Fibroblast of villous mesenchyme (primary cell): ENCODE data around the gene CHPF. TPM values are rescaled to one million over a fixed set of nuclear protein-coding genes. Genes with fewer than 3 reads are reported as not detected.

Experiments
- DNase-seq: peaks from one replicate; pipeline ENCODE4 v3.0.0-alpha.2; 2010; ENCODE audit warnings: low read depth
- H3K4me3 ChIP-seq: 2 replicates; pipeline ENCODE4 v1.5.1; 2011; ENCODE audit warnings: low read depth, mild to moderate bottlenecking, low read length
- total RNA-seq: library from RNA; depleted of rRNA; stranded (reverse); fragments of >200 nt; gene quantifications from 2 replicates; pipeline ENCODE4 v1.2.3, GENCODE V29; 2012
- TF ChIP-seq, protein P1 (sequence below): IDR thresholded peaks from 2 replicates; pipeline ENCODE4 v1.5.1; 2012; ENCODE audit warnings: low read depth, mild to moderate bottlenecking, low read length; ENCODE audit not compliant: insufficient read depth

CHPF gene
- total RNA-seq, 1 donor = 201 TPM

DNA sequence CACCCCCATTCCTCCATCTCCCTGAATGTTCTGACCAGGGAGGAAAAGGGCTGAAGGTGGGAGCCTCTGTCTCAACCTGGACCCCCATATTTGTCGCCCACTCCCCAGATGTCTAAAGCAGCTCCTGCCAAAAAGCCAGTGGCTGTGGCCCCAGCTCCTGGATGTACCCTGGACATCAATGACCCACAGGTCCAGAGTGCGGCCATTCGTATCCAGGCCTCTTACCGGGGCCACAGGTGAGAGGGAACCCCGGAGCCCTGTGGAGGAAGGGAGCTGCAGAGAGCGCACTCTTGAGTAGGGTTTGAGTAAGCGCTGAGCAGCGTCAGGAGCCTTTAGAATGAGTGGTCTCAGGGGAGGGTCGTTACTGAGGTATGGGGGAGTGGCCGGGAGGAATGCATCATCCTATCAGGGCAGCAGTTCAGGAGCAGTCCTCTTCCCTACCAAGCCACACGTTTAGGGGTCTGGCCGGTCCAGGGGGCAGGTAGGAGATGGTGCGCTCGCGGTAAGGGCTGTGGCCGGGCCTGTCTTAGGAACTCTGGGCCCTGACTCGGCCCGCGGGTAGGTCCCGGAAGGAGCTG lies 47.3 kb downstream of the CHPF start:
- TF ChIP-seq, protein P1, sequence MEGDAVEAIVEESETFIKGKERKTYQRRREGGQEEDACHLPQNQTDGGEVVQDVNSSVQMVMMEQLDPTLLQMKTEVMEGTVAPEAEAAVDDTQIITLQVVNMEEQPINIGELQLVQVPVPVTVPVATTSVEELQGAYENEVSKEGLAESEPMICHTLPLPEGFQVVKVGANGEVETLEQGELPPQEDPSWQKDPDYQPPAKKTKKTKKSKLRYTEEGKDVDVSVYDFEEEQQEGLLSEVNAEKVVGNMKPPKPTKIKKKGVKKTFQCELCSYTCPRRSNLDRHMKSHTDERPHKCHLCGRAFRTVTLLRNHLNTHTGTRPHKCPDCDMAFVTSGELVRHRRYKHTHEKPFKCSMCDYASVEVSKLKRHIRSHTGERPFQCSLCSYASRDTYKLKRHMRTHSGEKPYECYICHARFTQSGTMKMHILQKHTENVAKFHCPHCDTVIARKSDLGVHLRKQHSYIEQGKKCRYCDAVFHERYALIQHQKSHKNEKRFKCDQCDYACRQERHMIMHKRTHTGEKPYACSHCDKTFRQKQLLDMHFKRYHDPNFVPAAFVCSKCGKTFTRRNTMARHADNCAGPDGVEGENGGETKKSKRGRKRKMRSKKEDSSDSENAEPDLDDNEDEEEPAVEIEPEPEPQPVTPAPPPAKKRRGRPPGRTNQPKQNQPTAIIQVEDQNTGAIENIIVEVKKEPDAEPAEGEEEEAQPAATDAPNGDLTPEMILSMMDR = no peak
- no peak for DNase-seq
- H3K4me3 ChIP-seq = no peak overlapping the region

DNA sequence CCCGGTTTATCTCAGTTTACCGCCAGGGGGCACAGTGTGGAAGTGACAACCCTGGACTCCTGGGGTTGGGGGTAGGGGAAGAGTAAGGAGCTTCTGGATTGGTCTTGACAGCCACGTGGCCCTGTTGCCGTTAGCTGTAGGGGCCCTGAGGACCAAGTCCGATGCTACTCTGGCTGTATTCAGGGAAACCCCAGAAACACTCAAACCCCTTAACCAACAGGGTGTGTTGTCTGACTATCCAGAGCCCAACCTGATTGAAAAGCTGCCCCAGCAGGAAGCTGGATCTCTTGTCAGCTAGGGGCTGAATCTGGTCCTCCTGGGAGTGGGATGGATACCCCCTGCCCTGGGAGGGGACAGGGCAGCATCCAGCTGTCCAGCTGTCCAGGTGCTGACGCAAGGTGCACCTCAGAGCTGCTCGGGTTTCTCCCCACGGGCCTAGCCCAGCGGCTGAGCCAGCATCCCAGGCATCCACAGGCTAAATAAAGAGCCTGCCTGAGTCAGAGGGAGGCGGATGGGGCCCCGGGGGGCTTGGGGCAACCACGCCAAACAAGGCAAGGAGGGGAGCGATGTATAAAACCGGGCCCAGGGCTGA lies 48.0 kb downstream of the CHPF start:
- no peak overlapping the region for H3K4me3 ChIP-seq
- peak; percentile 83 for DNase-seq
- TF ChIP-seq, protein P1 = peak; percentile 74

DNA sequence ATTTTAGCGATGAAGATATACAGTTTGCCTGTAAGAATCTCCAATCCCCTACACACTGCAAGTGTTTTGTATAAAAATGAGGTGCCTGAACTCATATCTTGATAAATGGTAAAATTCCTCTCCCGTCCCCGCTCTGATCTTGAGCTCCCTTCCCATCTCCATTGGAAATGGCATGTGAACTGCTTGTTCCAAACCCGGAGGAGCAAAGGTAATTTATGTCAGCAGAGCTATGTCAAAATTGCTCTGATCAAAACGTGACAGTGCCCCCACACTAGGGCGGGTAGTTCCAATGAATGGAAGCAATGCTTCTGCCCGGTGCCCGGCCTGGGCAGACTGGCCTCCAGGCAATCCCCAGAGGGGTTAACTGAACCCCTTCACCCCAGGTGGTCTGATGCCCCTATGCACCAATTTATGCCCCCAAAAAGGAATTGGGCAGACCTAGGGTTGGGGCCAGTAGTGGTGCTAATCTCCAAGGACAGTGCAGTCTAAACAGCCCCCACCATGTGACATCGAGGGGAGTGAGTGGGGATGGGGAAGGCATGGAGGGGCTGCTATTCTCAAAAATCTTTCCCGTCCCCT lies 48.6 kb downstream of the CHPF start:
- no peak overlapping the region for H3K4me3 ChIP-seq
- TF ChIP-seq, protein P1 = no peak
- no peak for DNase-seq

DNA sequence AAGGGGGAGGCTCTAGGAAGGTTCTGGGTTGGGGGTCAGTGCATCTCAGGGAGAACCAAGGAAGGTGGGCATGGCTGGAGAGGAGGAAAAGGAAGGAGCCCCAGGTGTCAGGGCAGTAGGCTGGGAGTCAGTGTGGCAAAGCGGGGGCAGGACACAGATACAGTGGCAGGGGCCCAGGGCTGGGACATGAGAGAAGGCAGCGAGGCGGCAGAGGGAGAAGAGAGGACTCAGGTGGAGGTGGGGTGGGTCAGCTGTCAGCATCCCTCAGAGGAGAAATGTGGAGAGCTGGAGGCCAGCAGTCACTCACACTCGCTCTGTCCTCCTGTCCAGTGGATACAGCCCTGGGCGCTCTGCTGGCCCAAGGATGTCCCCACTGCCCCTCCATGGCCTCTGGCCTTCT lies 50.5 kb downstream of the CHPF start:
- no peak for DNase-seq
- TF ChIP-seq, protein P1 = no peak

DNA sequence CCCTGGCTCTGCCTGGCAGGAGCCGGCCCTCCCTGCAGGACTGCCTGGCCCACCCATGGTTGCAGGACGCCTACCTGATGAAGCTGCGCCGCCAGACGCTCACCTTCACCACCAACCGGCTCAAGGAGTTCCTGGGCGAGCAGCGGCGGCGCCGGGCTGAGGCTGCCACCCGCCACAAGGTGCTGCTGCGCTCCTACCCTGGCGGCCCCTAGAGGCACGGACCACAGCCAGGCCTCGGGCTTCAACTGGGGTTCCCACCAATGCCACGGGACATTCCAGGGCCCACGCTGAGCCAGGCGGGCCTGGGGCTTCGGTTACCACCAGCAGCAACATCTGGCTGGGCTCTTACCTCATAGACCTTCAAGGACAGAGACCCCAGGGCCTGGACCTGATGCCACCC lies 51.0 kb downstream of the CHPF start:
- no peak for DNase-seq
- TF ChIP-seq, protein P1 = no peak
- no peak overlapping the region for H3K4me3 ChIP-seq

More for the DNA sequence above, 50.5 kb downstream of the CHPF start:
- no peak overlapping the region for H3K4me3 ChIP-seq

DNA sequence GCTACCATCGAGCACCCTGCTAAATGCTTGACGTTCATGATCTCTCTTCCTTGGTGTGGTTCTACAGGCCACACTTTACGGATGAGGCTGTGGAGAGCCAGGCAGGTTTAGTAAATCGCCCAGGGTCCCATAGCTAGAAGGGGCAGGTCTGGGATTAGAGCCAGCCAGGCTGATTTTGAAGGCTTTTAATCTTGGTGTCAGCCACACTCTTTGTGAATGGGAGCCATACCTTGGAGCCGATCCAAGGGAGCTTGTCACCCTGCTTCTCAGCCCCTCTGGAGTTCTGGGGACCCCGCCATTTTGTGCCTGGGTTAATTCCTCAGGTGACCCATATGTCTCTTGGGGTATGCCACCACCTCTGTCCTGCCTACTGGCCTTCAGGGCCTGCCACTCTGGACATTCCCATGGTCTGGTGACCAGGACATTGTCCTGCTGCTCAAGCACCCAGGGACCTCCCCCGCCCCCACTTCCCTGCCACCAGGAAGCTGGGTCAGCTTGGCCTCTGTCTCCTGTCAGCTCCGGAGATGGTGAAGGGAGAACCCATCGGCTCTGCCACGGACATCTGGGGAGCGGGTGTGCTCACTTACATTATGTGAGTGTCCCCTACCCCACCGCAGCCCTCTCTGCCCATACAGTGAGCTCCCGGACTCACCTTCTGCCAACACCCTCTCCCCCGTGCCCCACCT lies 52.2 kb downstream of the CHPF start:
- no peak overlapping the region for H3K4me3 ChIP-seq
- TF ChIP-seq, protein P1 = no peak

More for the DNA sequence above, 52.2 kb downstream of the CHPF start:
- DNase-seq = no peak
